K562 treated with DMSO at 1 percent for 4 hours (cell line): ENCODE results near the gene C2CD4C. TPM values are rescaled to one million over a fixed set of nuclear protein-coding genes. Genes with fewer than 3 reads are reported as not detected.

ENCODE experiments used
- total RNA-seq: library from RNA; unstranded; fragments of 300-600 nt; gene quantifications from 2 replicates; pipeline ENCODE4 v1.2.3, GENCODE V29; 2022; ENCODE audit not compliant: insufficient read depth

Gene C2CD4C, protein sequence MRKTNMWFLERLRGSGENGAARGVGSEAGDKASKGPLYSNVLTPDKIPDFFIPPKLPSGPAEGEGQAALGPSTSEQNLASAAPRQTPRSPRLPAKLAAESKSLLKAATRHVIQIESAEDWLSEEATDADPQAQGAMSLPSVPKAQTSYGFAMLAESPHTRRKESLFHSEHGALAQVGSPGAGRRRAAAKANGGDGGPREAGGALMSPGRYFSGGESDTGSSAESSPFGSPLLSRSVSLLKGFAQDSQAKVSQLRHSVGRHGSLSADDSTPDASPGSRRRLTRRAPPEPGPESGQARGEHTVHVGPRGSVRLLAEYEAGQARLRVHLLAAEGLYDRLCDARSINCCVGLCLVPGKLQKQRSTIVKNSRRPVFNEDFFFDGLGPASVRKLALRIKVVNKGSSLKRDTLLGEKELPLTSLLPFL
- not detected in 2 replicates for total RNA-seq

DNA sequence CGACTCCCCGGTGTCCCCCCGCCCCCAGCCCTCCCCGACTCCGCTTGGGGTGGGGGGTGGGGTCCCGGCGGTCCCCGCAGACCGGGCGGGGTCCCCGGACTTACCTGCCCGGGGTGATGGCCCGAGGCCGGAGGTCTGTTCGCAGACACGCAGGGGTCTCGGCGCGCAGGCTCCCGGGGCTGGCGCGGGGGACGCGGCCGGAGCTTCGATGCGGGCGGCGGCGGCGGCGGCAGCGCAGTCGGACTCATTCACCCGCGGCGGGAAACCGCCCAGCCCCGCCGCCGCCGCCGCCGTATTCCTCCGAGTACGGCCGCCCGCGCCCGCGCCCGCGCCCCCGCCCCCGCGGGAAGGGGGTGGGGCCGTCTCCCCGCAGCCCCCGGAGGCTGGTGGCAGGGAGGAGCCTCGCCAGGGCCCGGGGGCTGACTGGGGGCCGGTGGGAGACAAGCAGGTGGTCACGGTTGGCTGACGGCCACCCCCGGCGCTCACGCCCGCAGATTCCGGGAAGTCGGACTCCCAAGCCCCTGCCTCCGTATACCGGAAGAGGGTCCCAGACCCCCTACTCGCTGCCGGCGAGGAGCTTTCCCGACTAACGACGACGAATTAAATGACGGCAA lies at the start of gene C2CD4C:
Gene C2CD4C (minus strand): TSS at position 246 of the 614 bp plus-strand sequence. CDS start 786 bp downstream, outside the sequence.

Other genes starting within 250 kb of the C2CD4C start
- gene PLPP2, start 117.7 kb downstream of the C2CD4C start, total RNA-seq, result not detected in 2 replicates
- gene MIER2, start 64.4 kb downstream of the C2CD4C start, total RNA-seq, result 25.1 and 26.2 TPM in 2 replicates
- 1.4 and 2.2 TPM in 2 replicates for gene SHC2, start 51.9 kb upstream of the C2CD4C start, total RNA-seq
- 0.88 TPM in 1 of 2 replicates, not detected in the other for gene MADCAM1, start 87.3 kb upstream of the C2CD4C start, total RNA-seq
- gene TPGS1, start 98.3 kb upstream of the C2CD4C start, total RNA-seq, result 47.3 and 59.6 TPM in 2 replicates
- 146 TPM in 2 replicates for gene CDC34, start 122.6 kb upstream of the C2CD4C start, total RNA-seq
- gene GZMM, start 134.9 kb upstream of the C2CD4C start, total RNA-seq, result 1.5 and 1.9 TPM in 2 replicates
- 581 and 603 TPM in 2 replicates for gene BSG, start 163.4 kb upstream of the C2CD4C start, total RNA-seq
- 3.0 and 3.1 TPM in 2 replicates for gene HCN2, start 180.7 kb upstream of the C2CD4C start, total RNA-seq
- gene POLRMT, start 224.4 kb upstream of the C2CD4C start, total RNA-seq, result 69.0 and 77.4 TPM in 2 replicates
- gene FGF22, start 230.7 kb upstream of the C2CD4C start, total RNA-seq, result 1.3 TPM in 1 of 2 replicates, not detected in the other